Erythroblast (primary cell): Measurements from ENCODE around the gene ATOH8.

Experiments used
- GATA1 ChIP-seq: IDR thresholded peaks from 2 replicates; pipeline ENCODE4 v1.6.1; 2011; ENCODE audit warnings: low read depth, mild to moderate bottlenecking, control low read depth, low read length, moderate library complexity
- POLR2A ChIP-seq: IDR thresholded peaks from 2 replicates; pipeline ENCODE4 v1.6.1; 2011; ENCODE audit warnings: mild to moderate bottlenecking, low read length

DNA sequence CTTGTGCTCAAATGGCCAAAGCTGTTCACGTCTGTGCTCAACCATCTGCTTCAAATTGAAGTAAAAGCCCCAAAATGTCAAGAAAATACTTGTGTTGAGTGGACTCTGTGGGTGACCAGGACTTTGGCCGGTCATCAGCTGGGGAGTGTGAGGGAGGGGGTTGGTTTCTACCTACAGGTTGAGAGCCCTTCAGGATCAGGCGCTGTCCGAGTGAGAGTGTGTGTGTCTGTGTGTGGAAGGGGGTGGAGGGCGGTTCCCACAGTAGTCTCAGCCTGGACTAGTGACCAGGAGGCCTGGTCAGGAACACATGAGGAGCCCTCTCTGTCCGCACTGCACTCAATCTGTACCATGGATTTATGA, 34.2 kb downstream of the ATOH8 start:
- TF ChIP-seq POLR2A (no peak), GATA1 (no peak)
